A204.1 (cell line): Measurements from ENCODE around the gene KRT26.
"Not testable (repeated sequence)": the region's sequence is repeated elsewhere in the genome, so short reads cannot be mapped to it uniquely, and the experiment has no call there.

Experiments
- FAIRE-seq: peaks from 2 replicates; lab custom pipeline; 2012; peaks lifted over from hg19 to GRCh38; lab: Jason Lieb, UNC

KRT26 gene

GRCh38 chr17:40794466-40794865 is 22.5 kb upstream of the KRT26 start:
- no peak for FAIRE-seq

GRCh38 chr17:40793832-40794231 is 21.8 kb upstream of the KRT26 start:
- no peak for FAIRE-seq

- FAIRE-seq = peak; percentile 75
Measured at GRCh38 chr17:40791787-40792436, 19.9 kb upstream of the KRT26 start.

- FAIRE-seq = no peak
Measured at GRCh38 chr17:40791111-40791510, 19.1 kb upstream of the KRT26 start.

GRCh38 chr17:40782450-40782849 is 10.4 kb upstream of the KRT26 start, which contains the start of gene KRT27:
Gene KRT27 (minus strand): TSS chr17:40782550. CDS start chr17:40782493, 57 bp downstream.
- no peak for FAIRE-seq

- FAIRE-seq = no peak
Measured at GRCh38 chr17:40779181-40779909, 7.3 kb upstream of the KRT26 start.

GRCh38 chr17:40778461-40778860 is 6.5 kb upstream of the KRT26 start:
- FAIRE-seq = no peak

GRCh38 chr17:40777971-40778370 is 6.0 kb upstream of the KRT26 start:
- no peak for FAIRE-seq

GRCh38 chr17:40777459-40777858 is 5.5 kb upstream of the KRT26 start:
- no peak for FAIRE-seq

GRCh38 chr17:40775945-40776344 is 3.9 kb upstream of the KRT26 start:
- no peak for FAIRE-seq

GRCh38 chr17:40765657-40766056 is 6.3 kb downstream of the KRT26 start:
- FAIRE-seq = no peak

- no peak for FAIRE-seq
Measured at GRCh38 chr17:40763752-40764151, 8.2 kb downstream of the KRT26 start.

GRCh38 chr17:40760105-40761016 is 11.6 kb downstream of the KRT26 start:
- no peak for FAIRE-seq

- FAIRE-seq = no peak
Measured at GRCh38 chr17:40755231-40755630, 16.8 kb downstream of the KRT26 start, which contains the start of gene KRT25. Gene KRT25 (minus strand): TSS chr17:40755331. CDS start chr17:40755271, 60 bp downstream.

GRCh38 chr17:40753804-40754203 is 18.2 kb downstream of the KRT26 start:
- FAIRE-seq = no peak

- FAIRE-seq = no peak
Measured at GRCh38 chr17:40751065-40751464, 20.9 kb downstream of the KRT26 start.

GRCh38 chr17:40750391-40750790 is 21.6 kb downstream of the KRT26 start:
- FAIRE-seq = no peak

GRCh38 chr17:40748666-40749065 is 23.3 kb downstream of the KRT26 start:
- FAIRE-seq = not testable (repeated sequence)

GRCh38 chr17:40738553-40738952 is 33.4 kb downstream of the KRT26 start:
- no peak for FAIRE-seq

GRCh38 chr17:40735016-40735415 is 37.0 kb downstream of the KRT26 start:
- FAIRE-seq = no peak

- FAIRE-seq = no peak
Measured at GRCh38 chr17:40734018-40734417, 38.0 kb downstream of the KRT26 start.

GRCh38 chr17:40730970-40731369 is 41.0 kb downstream of the KRT26 start:
- FAIRE-seq = no peak
